MG63 (cell line): ENCODE measurements around the gene COL23A1. TPM values are rescaled to one million over a fixed set of nuclear protein-coding genes. Genes with fewer than 3 reads are reported as not detected.

Experiments used
- DNase-seq: peaks from one replicate; pipeline ENCODE4 v3.0.0-alpha.2; 2020
- H3K27me3 ChIP-seq: fragments of 250-450 bp; sonication (Bioruptor Pico); 2 replicates; pipeline ENCODE4 v1.5.1; 2020; ENCODE audit warnings: mild to moderate bottlenecking, moderate library complexity
- H3K36me3 ChIP-seq: fragments of 250-450 bp; sonication (Bioruptor Pico); 2 replicates; pipeline ENCODE4 v1.5.1; 2020; ENCODE audit warnings: mild to moderate bottlenecking, moderate library complexity
- H3K4me3 ChIP-seq: fragments of 250-450 bp; sonication (Bioruptor Pico); 2 replicates; pipeline ENCODE4 v1.5.1; 2020; ENCODE audit warnings: mild to moderate bottlenecking, moderate library complexity
- H3K9me3 ChIP-seq: fragments of 250-450 bp; sonication (Bioruptor Pico); 2 replicates; pipeline ENCODE4 v1.5.1; 2020; ENCODE audit warnings: mild to moderate bottlenecking, moderate library complexity
- total RNA-seq: library from RNA; depleted of rRNA; stranded (reverse); fragments of >200 nt; shearing (Covaris generic); gene quantifications from 2 replicates; pipeline ENCODE4 v1.2.3, GENCODE V29; 2014; ENCODE audit warnings: low replicate concordance

Gene COL23A1
- total RNA-seq, 1 experiment from 2014 or later: 107 TPM

DNA sequence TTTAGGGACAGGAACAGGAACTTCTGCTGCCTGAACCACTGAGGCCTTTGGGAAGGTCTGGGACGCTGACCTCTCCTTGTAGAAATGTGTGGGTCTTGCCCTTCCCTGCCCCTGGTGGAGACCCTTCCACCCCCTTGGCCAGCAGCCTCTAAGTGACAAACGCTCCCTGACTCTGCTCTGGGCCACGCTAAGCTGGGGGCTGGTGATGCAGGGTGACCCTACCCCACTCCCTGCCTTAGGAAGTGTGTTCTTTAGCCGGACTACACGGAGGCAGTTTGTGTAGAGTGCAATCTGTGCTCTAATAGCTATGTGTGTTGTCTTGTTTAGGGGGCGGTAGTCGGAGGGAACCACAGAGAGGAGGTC, 123.0 kb downstream of the COL23A1 start:
- no peak for DNase-seq
- Histone ChIP-seq H3K9me3 (no peaks in the 10 kb centered on the region), H3K4me3 (no peak overlapping the region), H3K36me3 (peaks cover 42% of the 10 kb centered on the region), H3K27me3 (no peaks in the 10 kb centered on the region)

DNA sequence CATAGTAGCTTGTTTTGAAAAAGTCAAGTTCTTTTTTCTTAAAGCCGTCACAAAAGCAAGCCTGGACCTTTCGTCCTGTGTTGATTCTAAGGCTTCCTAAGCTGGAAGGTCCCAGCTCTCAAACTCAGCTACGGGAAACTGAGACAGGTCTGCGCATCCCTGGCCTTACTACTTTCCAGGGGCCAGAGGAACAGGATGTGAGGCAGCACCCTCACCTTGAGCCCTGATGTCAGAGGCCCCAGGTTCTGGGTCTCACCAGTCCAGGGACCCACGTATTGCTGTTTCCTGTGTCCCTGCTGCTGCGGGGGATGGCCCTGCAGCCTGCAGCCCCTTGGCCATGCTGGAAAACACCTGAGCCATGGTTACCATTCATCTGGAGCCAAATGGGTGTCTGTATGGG, 123.9 kb downstream of the COL23A1 start:
- H3K9me3 ChIP-seq: no peaks in the 10 kb centered on the region
- H3K4me3 ChIP-seq: no peak overlapping the region
- no peaks in the 10 kb centered on the region for H3K27me3 ChIP-seq
- DNase-seq: no peak
- peaks cover 46% of the 10 kb centered on the region for H3K36me3 ChIP-seq

DNA sequence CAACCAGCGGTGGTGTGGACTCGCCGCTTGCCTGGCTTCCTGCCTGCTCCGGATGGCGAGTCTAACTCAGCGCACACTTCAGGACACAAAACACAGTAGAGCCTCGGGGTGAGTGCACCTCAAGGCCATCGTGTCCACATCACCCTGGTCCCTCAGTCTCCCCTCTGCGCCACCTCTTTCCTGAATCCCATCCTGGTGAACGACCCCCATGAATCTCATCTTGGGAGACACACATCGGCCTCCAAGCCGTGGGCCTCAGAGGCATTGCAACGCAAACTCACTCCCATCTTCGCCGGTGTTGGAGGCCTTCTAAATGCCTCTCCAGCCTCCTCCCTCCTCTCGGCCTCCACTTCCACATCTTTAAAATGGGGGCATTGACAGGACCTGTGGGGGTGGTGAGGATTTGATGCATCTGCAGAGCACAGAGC, 124.3 kb downstream of the COL23A1 start:
- H3K4me3 ChIP-seq: no peak overlapping the region
- H3K27me3 ChIP-seq: no peaks in the 10 kb centered on the region
- H3K9me3 ChIP-seq: no peaks in the 10 kb centered on the region
- peaks cover 46% of the 10 kb centered on the region for H3K36me3 ChIP-seq
- DNase-seq: no peak

DNA sequence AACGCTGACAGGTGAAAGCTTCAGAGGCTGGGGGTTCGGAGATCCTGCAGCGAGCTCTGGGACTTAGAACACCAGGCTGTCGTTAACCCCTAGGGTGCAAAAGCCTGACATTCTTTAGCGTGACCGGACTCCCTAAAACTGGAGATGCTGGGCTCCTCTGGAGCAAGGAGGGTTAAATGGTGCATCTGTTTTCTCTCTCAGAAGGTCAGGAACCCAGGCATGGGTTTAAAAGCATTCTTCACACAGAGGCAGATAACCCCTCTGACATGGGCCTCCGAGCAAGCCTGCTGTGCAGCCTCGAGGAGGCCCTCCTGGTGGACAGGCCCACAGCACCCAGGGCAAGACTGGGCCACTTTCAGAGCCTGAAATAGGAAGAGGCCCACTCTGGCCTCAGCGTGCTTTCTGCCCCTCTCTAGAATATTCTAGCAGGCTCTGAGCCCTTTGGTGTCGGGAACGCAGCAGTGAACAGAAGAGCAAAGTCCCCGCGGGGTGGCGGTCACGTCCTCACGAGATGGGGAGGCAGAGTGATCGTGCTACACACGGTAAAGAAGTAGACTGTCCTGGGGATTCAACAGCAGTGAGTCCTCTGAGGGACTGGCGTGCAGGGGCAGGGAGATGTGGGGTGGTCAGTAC, 124.8 kb downstream of the COL23A1 start:
- H3K9me3 ChIP-seq: no peaks in the 10 kb centered on the region
- H3K4me3 ChIP-seq: no peak overlapping the region
- no peak for DNase-seq
- H3K27me3 ChIP-seq: no peaks in the 10 kb centered on the region
- peaks cover 46% of the 10 kb centered on the region for H3K36me3 ChIP-seq

DNA sequence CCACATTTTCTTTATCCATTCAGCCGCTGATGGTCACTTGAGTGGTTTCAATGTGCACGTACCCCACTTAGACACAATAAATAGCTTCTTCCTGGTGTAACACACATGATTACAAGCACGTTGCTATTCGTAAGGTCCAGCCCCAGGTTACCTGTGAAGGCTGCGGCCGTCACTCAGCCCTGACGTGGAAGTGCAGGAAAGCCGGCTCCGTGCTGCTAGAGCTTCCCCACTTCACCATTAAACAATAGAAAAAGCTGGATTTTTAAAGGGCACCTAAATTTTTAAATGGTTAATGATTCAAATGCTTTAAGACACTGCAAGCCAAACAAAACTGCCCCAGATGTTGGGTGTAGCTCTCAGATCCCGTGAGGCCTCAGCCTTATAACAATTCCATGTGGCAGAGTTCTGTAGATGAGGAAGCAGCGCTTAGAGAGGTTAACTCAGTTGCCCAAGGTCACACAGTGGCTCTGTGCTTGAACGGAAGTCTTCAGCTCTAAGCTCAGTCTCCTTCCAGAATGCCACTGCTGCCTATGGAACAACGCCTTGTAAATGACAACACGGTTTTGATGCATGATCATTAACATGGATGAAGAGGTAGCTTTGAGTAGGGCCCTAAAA, 125.7 kb downstream of the COL23A1 start:
- DNase-seq: no peak
- no peaks in the 10 kb centered on the region for H3K27me3 ChIP-seq
- H3K4me3 ChIP-seq: no peak overlapping the region
- peaks cover 42% of the 10 kb centered on the region for H3K36me3 ChIP-seq
- no peaks in the 10 kb centered on the region for H3K9me3 ChIP-seq

DNA sequence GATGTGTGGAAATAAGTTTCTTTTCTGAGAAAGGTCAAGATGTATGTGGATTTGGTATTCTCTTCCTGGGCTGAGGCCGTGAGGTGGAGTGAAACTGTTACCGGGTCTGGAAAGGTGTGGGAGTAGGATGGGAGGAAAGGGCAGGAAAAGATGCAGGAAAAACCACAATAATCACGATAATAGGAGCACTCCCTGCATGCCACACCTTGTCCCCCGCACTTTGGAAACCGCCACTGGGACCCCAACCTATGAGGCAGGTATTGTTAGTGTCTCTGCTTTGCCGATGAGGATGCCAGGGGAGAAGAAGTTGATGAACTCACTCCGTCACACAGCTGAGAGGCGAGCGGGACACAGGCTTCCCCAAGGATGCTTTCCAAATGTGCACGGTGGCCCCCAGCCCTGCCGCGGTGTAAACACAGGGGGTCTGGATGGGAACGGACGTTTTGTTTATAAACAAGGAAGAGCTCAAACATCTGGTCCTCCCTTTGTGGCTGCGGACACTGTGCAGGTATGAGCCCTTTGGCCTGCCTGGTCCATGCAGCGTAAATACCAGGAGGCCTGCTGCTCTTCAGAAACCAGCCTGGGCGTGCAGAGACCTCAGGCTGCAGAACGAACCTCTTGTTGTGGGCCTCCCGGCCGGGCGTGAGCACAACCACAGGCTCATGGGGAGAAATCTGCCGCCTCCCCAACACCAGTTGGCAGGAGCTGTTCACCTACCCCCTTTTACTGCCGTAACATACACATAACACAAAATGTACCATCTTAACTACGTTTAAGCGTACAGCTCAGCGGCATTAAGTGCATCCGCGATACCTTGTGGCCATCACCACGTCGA, 126.7 kb downstream of the COL23A1 start:
- DNase-seq: no peak
- H3K4me3 ChIP-seq: no peak overlapping the region
- H3K27me3 ChIP-seq: no peaks in the 10 kb centered on the region
- H3K36me3 ChIP-seq: peaks cover 36% of the 10 kb centered on the region
- H3K9me3 ChIP-seq: no peaks in the 10 kb centered on the region

DNA sequence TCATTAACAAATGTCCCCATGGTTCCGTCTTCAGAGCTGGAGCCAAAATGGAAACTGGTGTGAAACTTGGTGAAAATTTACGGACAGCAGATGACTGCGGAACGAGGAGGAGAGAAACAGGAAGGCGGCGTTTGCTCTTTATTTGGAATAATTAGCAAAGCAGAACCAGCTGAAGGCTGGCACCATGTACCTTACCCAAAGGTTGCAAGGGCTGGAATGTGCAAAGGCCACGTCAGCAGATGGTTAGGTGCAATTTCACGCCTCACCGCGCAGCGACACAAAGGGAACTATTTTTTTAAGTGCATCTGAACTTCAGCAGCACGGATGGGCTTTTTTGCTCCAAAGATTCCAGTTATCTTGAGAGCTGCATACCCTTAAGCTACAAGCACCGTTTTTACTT, 127.4 kb downstream of the COL23A1 start:
- no peak for DNase-seq
- Histone ChIP-seq H3K27me3 (no peaks in the 10 kb centered on the region), H3K36me3 (peaks cover 32% of the 10 kb centered on the region), H3K9me3 (no peaks in the 10 kb centered on the region), H3K4me3 (no peak overlapping the region)

DNA sequence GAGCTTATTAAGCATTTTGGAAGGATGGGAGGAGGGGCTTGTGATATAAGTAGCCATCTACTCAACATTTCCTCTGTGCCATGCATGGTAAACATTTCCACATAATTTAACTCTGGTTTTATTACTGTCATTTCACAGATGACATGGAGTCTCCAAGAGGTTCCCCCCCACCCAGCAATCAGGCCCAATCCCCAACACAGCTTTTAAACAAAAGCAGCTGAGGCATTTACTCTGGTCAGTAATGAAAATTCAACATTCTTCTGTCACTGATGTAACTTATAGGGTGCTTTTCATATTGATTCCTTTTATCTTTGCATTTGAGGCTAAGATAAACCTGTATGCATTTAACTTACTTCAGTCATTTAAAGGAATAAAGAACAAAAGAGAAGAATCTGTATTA, 128.1 kb downstream of the COL23A1 start:
- no peak for DNase-seq
- H3K9me3 ChIP-seq: no peaks in the 10 kb centered on the region
- H3K36me3 ChIP-seq: peaks cover 32% of the 10 kb centered on the region
- H3K27me3 ChIP-seq: no peaks in the 10 kb centered on the region
- H3K4me3 ChIP-seq: no peak overlapping the region

DNA sequence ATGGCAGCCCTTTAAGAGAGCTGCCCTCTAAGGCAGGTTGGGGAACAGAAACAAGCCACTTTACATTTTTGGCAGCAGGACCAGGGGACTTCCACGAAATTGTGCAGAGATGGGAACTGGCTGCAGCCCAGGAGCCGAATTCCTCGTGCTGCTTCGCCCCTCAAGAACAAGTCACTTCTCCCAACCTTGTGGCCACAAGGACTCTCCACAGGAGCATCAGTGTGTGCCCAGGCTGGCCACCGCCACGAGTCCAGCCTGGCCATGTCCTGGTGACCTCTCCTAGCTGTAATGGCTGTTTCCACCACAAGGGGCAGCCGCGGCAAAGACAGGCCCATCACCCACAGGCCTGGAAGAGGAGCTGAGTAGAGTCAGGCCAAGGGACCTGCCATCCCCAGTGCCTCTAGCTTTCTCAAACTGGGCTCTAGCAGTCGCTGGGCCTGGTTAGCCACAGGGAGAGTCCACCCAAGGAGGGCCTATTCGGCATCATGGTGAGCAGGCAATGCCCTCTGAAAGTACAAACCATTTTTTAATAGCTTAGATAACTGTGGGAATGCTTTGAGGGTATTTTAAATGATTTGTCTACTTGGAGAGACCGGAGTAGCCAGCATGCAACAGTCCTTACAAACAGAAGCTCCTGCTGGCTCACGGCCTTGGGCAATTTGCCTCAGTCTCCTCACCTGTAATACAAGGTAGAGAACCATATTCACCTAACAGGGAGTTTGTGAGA, 129.0 kb downstream of the COL23A1 start:
- H3K4me3 ChIP-seq: no peak overlapping the region
- no peaks in the 10 kb centered on the region for H3K9me3 ChIP-seq
- H3K27me3 ChIP-seq: no peaks in the 10 kb centered on the region
- H3K36me3 ChIP-seq: peaks cover 27% of the 10 kb centered on the region
- peak; percentile 85 for DNase-seq

DNA sequence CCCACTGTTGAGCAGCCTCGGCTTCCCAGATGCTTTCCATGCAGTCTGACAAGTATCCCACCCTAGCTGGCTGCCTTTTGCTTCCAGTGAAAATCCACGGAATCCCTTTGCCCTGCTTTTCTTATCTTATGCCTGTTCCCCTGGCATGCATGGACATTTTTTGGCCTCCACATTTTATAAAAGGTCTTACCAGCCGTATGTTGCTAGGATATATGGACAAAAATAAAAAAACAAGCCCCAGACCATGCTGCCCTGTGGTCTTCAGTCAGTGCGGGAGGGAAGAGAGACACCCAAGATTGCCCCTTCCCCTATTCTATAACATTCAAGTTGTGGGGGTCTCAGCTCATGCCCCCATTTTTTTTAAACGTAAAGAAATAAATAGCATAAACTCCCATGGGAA, 129.6 kb downstream of the COL23A1 start:
- no peaks in the 10 kb centered on the region for H3K9me3 ChIP-seq
- DNase-seq: no peak
- H3K4me3 ChIP-seq: no peak overlapping the region
- no peaks in the 10 kb centered on the region for H3K27me3 ChIP-seq
- peaks cover 21% of the 10 kb centered on the region for H3K36me3 ChIP-seq

DNA sequence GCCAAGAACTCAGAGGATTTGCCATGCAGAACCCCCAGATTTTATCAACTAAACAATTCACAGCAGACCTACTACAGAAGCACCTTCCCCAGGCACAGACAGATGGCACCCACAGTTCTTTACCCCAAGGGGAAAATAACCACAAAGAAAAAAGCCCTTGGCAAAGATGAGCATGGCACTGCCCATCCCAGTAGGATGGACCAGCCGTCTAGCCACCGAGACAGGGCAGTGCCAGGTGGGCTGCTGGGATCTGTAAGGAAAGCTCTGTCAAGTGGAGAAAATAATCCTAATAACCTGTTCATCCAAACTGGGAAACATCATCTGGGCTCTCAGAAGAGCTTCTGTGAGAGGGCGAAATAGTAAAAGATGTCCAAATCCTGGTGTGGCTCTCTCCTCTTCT, 130.0 kb downstream of the COL23A1 start:
- Histone ChIP-seq H3K4me3 (no peak overlapping the region), H3K36me3 (peaks cover 17% of the 10 kb centered on the region), H3K27me3 (no peaks in the 10 kb centered on the region), H3K9me3 (no peaks in the 10 kb centered on the region)
- no peak for DNase-seq

DNA sequence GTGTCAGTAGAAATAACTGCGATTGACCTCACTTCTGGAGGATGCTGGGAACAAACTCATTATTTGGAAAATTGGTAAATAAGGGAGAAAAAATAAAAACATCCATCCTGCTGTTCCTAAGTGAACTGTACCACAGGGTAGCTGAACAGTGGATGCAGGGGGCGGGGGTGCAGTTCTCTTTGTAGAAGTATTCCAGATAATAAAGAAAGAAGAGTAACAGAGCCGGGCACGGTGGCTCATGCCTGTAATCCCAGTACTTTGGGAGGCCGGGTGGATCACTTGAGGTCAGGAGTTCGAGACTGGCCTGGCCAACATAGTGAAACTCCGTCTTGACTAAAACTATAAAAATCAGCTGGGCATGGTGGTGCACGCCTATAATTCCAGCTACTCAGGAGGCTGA, 132.1 kb downstream of the COL23A1 start:
- peaks cover 8% of the 10 kb centered on the region for H3K36me3 ChIP-seq
- H3K27me3 ChIP-seq: no peaks in the 10 kb centered on the region
- H3K9me3 ChIP-seq: no peaks in the 10 kb centered on the region
- DNase-seq: peak; percentile 27
- H3K4me3 ChIP-seq: no peak overlapping the region

DNA sequence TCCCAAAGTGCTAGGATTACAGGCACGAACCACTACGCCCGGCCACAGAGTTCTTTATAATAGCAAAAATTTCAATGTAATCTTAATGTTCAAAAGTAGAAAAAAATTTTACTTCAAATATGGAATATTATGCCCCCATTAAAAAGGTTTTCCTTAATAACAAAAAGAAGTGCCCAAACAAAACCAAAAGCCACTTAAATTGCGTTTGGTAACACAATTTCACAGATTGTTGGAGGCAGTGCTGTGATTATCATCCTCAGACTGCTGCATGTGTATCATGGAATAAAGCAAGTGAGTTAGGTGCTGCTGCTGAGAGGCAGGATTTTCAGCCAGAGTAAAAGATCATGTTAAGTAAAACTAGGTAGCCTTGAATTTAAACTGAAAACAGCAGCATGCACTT, 132.7 kb downstream of the COL23A1 start:
- H3K9me3 ChIP-seq: no peaks in the 10 kb centered on the region
- no peak overlapping the region for H3K4me3 ChIP-seq
- no peak for DNase-seq
- no peaks in the 10 kb centered on the region for H3K27me3 ChIP-seq
- peaks cover 9% of the 10 kb centered on the region for H3K36me3 ChIP-seq

DNA sequence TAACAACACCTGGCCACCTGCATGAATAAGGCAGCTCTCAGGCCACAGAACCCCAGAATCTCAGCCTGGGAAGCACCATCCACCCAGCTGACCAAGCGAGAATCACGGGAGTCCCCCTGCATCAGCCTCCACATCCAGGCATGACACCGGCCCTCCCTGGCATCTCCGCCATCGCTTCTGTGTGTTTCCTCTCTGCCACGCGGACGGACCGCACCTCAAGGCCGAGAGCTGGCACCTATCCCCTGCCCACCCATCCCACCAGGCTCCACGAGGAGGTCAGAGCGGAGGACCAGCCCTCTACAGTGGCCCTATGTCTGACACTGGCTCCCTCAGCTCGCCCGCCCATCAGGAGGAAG, 134.7 kb downstream of the COL23A1 start:
- H3K27me3 ChIP-seq: no peaks in the 10 kb centered on the region
- DNase-seq: no peak
- no peak overlapping the region for H3K4me3 ChIP-seq
- H3K9me3 ChIP-seq: no peaks in the 10 kb centered on the region
- H3K36me3 ChIP-seq: peaks cover 4% of the 10 kb centered on the region; the same call in 1 of the 2 replicates

DNA sequence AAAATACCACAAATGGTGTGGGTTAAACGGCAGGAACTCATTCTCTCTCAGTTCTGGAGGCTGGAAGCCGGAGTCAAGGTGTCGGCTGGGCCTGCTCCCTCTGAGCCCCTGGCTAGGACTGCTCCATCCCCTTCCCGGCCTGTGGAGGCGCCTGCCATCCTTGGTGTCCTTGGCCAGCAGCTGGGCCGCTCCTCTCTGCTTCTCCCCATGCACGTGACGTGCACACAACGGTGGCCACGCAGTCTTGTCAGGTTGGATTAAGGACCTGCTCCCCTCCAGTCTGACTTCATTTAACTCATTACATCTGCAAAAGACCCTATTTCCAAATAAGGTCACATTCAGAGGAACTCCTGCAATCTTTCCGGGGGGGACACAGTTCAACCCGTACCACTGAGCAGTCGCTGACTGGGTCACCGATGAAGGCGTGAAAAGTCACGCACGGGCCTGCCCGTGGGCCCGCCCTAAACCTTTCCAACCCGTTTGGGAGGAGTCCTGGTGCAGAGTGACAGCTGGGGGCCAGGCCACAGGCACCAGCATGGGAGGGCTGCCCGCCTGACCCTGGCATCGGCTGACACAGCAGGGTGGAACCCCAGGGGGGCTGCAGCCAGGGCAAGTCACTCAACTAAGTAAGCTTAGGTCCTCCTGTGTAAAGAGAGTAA, 135.2 kb downstream of the COL23A1 start:
- Histone ChIP-seq H3K9me3 (no peaks in the 10 kb centered on the region), H3K4me3 (no peak overlapping the region), H3K27me3 (no peaks in the 10 kb centered on the region), H3K36me3 (peaks cover 8% of the 10 kb centered on the region)
- no peak for DNase-seq

DNA sequence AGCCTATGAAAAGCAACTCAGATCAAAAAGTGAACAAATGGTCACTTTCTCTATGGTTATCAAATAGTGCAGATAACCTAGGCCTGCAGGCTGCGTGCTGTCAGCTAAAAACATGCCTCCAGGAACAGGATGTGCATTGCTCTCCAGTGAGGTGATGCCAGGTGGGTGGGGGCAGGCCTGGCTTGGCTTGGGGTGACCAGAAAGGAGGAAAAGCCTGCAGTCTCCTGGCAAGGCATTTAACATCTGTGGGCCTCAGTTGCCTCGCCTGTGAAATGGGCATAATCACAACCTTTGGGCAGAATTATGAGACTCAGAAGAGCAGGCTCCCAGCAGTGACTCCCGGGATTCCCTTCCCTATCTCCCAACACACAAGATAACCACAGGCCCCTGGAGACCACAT, 135.9 kb downstream of the COL23A1 start:
- Histone ChIP-seq H3K36me3 (peaks cover 11% of the 10 kb centered on the region), H3K27me3 (no peaks in the 10 kb centered on the region), H3K9me3 (no peaks in the 10 kb centered on the region), H3K4me3 (no peak overlapping the region)
- peak; percentile 76 for DNase-seq

DNA sequence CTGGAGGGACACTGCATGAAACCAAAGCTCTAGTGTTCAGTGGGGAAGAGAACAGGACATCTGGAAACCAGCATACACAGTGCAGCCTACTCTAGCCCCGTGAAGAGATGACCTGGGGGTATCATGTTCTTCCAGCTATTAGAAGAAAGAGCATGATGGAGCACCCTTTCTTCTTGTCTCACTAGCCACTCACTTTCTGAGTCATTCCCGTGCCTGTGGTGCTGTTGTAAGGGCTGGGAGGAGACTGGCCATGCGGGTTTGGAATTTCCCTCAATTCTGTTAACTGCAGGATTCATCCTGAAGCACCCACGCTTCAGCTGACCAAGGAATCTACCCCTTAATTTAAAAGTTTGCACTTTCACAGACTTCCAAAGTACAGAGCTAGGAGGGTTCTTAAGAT, 137.0 kb downstream of the COL23A1 start:
- DNase-seq: peak; percentile 89
- no peaks in the 10 kb centered on the region for H3K27me3 ChIP-seq

More for the DNA sequence above, 137.0 kb downstream of the COL23A1 start:
- H3K4me3 ChIP-seq: no peak overlapping the region
- no peaks in the 10 kb centered on the region for H3K9me3 ChIP-seq
- peaks cover 11% of the 10 kb centered on the region for H3K36me3 ChIP-seq
